Measurements from ENCODE around the gene ABL1.
A peak's percentile ranks its signal among the peaks of the same experiment; 100 is the strongest.

The ABL1 gene

DNA sequence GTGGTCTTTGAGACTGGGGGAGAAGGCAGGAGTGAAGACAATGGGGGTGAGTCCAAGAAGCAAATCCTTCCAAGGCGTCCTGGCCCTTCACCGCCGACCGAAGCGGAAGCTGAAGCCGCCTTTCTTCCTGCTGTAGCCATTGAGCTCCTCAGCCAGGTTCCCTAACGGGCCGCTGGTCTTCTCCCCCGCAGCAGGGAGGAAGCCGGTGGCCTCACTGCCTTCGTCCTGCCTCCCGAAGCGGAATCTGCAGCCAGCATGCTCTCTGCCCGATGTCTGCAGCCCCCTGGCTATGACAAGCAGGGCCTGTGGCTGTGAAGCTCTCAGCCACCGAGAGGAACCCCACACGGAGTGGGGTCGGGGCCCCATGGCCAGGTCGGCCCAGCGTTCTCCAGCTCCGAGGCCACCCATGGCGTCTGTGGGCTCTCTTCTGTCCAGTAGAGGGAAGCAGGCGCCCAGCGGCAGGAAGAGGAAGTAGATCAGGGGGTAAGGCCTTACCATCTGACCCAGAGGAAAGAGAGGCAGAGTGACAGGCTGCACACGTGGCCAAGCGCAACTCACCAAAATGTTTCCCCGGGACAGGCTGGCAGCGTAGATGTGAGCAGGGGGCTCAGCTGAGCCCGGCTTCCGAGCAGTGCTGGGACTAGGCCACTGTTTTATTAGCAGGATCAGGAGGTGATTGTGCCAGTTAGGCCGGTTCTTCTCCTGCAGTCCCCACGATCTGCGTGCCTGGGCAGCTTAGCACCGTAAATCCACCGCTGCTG lies 58.5 kb downstream of the ABL1 start:
- TF ChIP-seq, protein P1, sequence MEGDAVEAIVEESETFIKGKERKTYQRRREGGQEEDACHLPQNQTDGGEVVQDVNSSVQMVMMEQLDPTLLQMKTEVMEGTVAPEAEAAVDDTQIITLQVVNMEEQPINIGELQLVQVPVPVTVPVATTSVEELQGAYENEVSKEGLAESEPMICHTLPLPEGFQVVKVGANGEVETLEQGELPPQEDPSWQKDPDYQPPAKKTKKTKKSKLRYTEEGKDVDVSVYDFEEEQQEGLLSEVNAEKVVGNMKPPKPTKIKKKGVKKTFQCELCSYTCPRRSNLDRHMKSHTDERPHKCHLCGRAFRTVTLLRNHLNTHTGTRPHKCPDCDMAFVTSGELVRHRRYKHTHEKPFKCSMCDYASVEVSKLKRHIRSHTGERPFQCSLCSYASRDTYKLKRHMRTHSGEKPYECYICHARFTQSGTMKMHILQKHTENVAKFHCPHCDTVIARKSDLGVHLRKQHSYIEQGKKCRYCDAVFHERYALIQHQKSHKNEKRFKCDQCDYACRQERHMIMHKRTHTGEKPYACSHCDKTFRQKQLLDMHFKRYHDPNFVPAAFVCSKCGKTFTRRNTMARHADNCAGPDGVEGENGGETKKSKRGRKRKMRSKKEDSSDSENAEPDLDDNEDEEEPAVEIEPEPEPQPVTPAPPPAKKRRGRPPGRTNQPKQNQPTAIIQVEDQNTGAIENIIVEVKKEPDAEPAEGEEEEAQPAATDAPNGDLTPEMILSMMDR (IDR thresholded peaks at IDR 0.05; ENCODE audit: control insufficient read depth, extremely low read depth, insufficient read depth) = peak; percentile 50
- H3K4me3 ChIP-seq (ENCODE audit: low read depth, low read length) = 0 out of 2 replicates have a peak overlapping the region, but pooled peaks have one; percentile 7
- DNase-seq (ENCODE audit: low read depth) = peak; percentile 66

DNA sequence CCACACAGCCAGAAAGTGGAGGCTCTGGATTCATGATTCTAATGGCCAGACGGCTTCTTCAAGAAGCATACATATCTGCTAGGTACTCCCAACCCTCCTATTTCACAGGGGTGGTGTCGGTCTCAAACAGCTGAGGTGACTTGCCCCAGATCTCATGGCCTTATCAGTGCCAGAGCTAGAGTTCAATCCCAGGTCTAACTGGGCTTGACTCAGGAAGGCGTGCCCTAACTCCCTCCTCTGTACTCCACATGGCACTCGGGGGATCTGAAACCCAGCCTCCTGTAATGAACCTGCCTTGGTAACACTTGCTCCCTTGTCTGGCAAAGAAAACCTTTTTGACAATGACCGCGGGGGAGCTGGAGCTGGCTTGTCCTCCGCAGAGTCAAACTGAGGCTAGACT lies 59.5 kb downstream of the ABL1 start:
- DNase-seq (ENCODE audit: low read depth) = no peak
- TF ChIP-seq, protein P1 (IDR thresholded peaks at IDR 0.05; ENCODE audit: control insufficient read depth, extremely low read depth, insufficient read depth) = no peak
- H3K4me3 ChIP-seq (ENCODE audit: low read depth, low read length) = no peak overlapping the region

DNA sequence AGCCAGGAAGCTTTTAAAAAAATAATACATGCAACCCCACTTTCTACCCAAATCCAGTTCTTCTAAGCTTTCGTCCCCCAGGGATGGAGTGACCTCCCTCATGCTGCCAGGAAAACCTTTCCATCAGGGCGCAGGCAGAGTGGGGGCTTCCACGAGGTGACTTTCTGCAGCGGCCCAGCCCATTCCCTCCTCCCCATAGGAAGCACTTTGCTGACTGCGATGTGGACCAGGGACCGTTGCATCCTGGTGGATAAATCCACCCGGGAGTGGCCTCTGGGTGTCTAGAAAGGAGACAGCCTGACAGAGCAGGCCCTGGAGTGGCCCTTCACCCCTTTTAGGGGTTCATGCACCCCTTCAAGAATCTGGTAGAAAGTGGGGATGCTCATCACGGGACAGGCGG lies 60.0 kb downstream of the ABL1 start:
- no peak overlapping the region for H3K4me3 ChIP-seq (ENCODE audit: low read depth, low read length)
- TF ChIP-seq, protein P1 (IDR thresholded peaks at IDR 0.05; ENCODE audit: control insufficient read depth, extremely low read depth, insufficient read depth) = no peak
- DNase-seq (ENCODE audit: low read depth) = no peak

DNA sequence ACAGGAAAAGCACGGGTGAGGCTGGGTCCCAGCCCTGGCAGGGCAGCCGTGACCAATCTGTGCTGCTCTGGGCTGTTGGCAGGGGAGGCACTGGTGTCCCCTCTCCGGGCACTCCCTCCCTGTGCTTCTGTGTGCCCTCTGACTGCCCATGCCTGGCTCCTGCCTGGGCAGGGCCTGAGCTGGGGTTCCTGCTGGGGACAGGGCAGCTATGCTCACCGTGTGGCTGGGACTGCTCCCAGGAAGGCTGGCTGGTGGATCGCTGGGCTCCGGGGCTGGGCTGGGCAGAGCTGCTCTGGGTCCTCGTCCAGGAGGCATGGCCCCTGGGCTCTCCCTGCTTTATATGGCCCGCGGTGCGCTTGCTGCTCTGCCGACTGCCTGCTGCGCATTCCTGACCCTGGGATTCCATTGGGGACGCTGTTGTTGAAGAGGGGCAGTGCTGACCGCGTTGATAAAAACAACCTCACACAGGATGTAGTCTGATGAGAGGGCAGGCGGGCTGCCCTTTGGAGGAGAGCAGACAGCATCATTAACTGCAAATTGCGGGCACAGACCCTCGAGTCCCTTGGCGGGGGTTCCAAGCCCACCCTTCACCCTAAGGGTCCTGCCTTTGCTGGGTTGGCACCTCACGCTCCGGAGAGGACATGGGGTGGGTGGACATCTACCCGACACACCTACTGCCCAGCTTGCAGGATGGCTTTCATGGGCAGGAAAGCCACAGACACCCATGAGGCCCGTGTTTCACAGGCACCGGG lies 60.6 kb downstream of the ABL1 start:
- TF ChIP-seq, protein P1 (IDR thresholded peaks at IDR 0.05; ENCODE audit: control insufficient read depth, extremely low read depth, insufficient read depth) = no peak
- H3K4me3 ChIP-seq (ENCODE audit: low read depth, low read length) = no peak overlapping the region
- DNase-seq (ENCODE audit: low read depth) = no peak

DNA sequence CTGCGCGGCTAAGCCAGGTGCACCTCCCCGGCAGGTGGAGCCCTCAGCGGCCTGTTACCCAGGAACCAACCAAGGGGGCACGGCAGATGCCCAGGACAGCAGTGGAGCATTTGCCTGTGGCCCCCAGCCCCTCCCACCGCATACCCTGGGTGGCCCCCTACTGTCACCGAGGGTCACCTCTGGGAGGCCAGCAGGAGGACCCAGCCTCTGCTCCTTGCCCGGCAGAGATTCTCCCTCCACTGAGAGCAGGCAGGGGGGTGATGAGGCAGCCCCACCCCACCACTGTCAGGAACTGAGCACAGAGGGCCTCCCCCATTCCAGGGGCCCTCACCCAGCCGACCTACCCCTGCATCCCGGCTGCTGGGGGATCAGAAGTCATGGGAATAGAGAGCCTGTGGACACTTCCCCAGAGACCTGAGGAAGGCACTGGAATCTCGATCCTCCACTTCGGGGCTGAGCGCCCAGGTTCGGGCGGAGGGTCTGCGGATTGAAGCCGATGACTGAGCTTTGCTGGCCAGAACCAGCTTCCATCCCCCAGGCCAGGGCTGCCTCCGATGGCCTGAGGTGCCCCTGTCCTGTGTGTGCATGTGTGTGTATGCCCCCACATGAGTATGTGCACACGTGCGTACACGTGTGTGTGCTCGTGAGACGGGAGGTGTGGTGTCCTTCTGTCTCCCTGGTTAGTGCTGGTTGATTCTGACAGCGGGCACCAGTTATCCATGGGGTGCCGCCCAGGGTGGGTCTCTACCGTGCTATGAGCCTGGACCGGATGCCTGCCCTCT lies 61.4 kb downstream of the ABL1 start, which contains the start of gene QRFP:
QRFP (minus strand) TSS at position 580 of the 782 bp plus-strand sequence. CDS start 2,974 bp downstream, outside the sequence.
- DNase-seq (ENCODE audit: low read depth) = no peak
- no peak within 1 kb of the TSS for H3K4me3 ChIP-seq (ENCODE audit: low read depth, low read length)
- TF ChIP-seq, protein P1 (IDR thresholded peaks at IDR 0.05; ENCODE audit: control insufficient read depth, extremely low read depth, insufficient read depth) = no peak

DNA sequence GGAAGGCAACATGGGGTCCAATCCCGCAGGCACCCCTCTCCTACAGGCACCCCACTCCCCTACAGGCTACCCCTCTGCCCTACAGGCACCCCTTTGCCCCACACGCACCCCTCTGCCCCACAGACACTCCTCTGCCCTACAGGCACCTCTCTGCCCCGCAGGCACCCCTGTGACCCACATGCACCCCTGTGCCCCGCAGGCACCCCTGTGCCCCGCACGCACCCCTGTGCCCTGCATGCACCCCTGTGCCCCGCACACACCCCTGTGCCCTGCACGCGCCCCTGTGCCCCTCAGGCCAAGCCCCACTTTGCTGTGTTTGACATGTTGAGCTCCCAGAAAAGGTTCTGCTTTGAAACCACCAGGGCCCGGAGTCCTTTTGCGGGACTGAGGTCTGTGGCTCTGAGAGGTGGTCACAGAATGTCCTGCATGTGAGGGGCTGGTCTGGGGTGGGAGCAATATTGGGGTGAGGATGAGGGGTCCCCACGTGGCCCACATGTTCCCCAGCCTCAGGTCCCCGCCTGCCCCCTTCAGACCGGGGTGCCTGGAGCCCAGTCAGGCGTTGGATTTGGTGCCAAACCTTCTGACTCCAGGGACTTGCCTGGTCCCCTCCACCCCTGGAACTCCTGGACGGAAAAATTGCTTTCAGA lies 62.2 kb downstream of the ABL1 start:
- TF ChIP-seq, protein P1 (IDR thresholded peaks at IDR 0.05; ENCODE audit: control insufficient read depth, extremely low read depth, insufficient read depth) = no peak
- DNase-seq (ENCODE audit: low read depth) = no peak
- H3K4me3 ChIP-seq (ENCODE audit: low read depth, low read length) = no peak overlapping the region
